Measurements from ENCODE around the gene XIAP. TPM values are rescaled to one million over a fixed set of nuclear protein-coding genes. Genes with fewer than 3 reads are reported as not detected.
"Not testable (repeated sequence)": the region's sequence is repeated elsewhere in the genome, so short reads cannot be mapped to it uniquely, and the experiment has no call there.

The XIAP gene
- 10 to 100 TPM; 15.1 to 60.3 (median 41.2) TPM for total RNA-seq

- DNase-seq, result peak; percentile 86
- TF ChIP-seq POLR2A (IDR thresholded peaks at IDR 0.05) (peak; percentile 82), CTCF (IDR thresholded peaks at IDR 0.05) (peak in 2 of 5 experiments; percentile 7 to 14), POLR2AphosphoS5 (IDR thresholded peaks at IDR 0.05) (peak; percentile 22 to 84 (median 79)), EP300 (IDR thresholded peaks at IDR 0.05; ENCODE audit: low read depth) (no peak)
- no peaks in the 10 kb centered on the region for H3K9me3 ChIP-seq
- peak within 1 kb of the TSS; percentile 17 to 77 (median 64) for H3K4me3 ChIP-seq
- in situ Hi-C loops (cut with MboI; ENCODE audit: low pct_ligation_motif_present in 1 of 4, low pct_unique_long_range_greater_than_20kb in 1 of 4, low sequenced_read_pairs in 3 of 4), result no loop called here
- peaks cover 0 to 24% (median 2%) of the 10 kb centered on the region in 4 donors for H3K4me1 ChIP-seq
- H3K36me3 ChIP-seq, result no peaks in the 10 kb centered on the region
- no peaks in the 10 kb centered on the region for H3K27me3 ChIP-seq
- H3K27ac ChIP-seq, result peak within 1 kb of the TSS; percentile 95 to 99 (median 98)
- 53% methylated on average over 62 of the region's 62 CpGs; no CpG with 5 or more reads in 1 of the 2 donors for WGBS, 2 donors (ENCODE audit: low coverage in 1 of 2)
- intact Hi-C loops (cut with DNase I; ENCODE audit: low total_unique reads), result no loop called here
These were observed at the start of gene XIAP for GRCh38 chrX:123859846-123860838. TSS of gene XIAP (plus strand) at chrX:123860053. CDS start at chrX:123885663, 25,610 bp downstream.

GRCh38 chrX:123814343-123814742 is 45.5 kb upstream of the XIAP start:
- no peak overlapping the region for H3K4me3 ChIP-seq
- no peaks in the 10 kb centered on the region for H3K9me3 ChIP-seq
- TF ChIP-seq POLR2AphosphoS5 (IDR thresholded peaks at IDR 0.05) (no peak), EP300 (IDR thresholded peaks at IDR 0.05; ENCODE audit: low read depth) (no peak), CTCF (IDR thresholded peaks at IDR 0.05) (no peak), POLR2A (IDR thresholded peaks at IDR 0.05) (no peak)
- H3K27me3 ChIP-seq, result no peaks in the 10 kb centered on the region
- no peaks in the 10 kb centered on the region for H3K4me1 ChIP-seq
- DNase-seq, result no peak
- intact Hi-C loops (cut with DNase I; ENCODE audit: low total_unique reads) (no loop called here), in situ Hi-C loops (cut with MboI; ENCODE audit: low pct_ligation_motif_present in 1 of 4, low pct_unique_long_range_greater_than_20kb in 1 of 4, low sequenced_read_pairs in 3 of 4) (no loop called here)
- H3K27ac ChIP-seq, result no peak overlapping the region
- H3K36me3 ChIP-seq, result no peaks in the 10 kb centered on the region
- 65% methylated on average over 2 of the region's 2 CpGs; no CpG with 5 or more reads in 1 of the 2 donors for WGBS, 2 donors (ENCODE audit: low coverage in 1 of 2)

GRCh38 chrX:123814934-123815394 is 44.9 kb upstream of the XIAP start:
- H3K36me3 ChIP-seq; DNase-seq; intact Hi-C loops (cut with DNase I; ENCODE audit: low total_unique reads); in situ Hi-C loops (cut with MboI; ENCODE audit: low pct_ligation_motif_present in 1 of 4, low pct_unique_long_range_greater_than_20kb in 1 of 4, low sequenced_read_pairs in 3 of 4); H3K27ac ChIP-seq; H3K4me1 ChIP-seq; H3K27me3 ChIP-seq; H3K9me3 ChIP-seq; H3K4me3 ChIP-seq: not testable (repeated sequence)
- WGBS, 2 donors (ENCODE audit: low coverage in 1 of 2), result 81% methylated on average over 12 of the region's 12 CpGs; no CpG with 5 or more reads in 1 of the 2 donors

DNA sequence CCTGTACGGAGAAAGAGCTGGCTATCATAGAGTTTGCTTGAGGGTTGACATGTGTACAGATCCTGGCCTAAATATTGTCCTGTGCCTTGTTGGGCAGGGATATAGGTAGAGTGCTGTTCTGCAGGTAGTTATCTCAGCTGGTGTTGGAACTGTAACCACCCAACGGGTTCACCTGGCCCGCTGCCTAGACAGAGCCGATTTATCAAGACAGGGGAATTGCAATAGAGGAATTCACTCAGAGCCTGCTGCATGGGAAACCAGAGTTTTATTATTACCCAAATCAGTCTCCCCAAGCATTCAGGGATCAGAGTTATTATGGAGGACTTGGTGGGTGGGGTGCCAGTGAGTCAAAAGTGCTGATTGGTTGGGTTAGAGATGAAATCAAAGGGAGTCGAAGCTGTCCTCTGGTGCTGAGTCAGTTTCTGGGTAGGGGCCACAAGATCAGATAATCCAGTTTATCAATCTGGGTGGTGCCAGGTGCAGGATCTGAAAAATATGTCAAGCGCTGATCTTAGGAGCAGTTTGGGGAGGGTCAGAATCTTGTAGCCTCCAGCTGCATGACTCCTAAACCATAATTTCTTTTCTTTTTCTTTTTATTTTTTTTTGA is 42.5 kb upstream of the XIAP start:
- peak overlapping the region in 1 of 4 donors; percentile 12 for H3K27ac ChIP-seq
- intact Hi-C loops (cut with DNase I; ENCODE audit: low total_unique reads) (no loop called here), in situ Hi-C loops (cut with MboI; ENCODE audit: low pct_ligation_motif_present in 1 of 4, low pct_unique_long_range_greater_than_20kb in 1 of 4, low sequenced_read_pairs in 3 of 4) (no loop called here)
- H3K4me1 ChIP-seq, result no peaks in the 10 kb centered on the region
- DNase-seq, result peak; percentile 60
- no peaks in the 10 kb centered on the region for H3K27me3 ChIP-seq
- no peaks in the 10 kb centered on the region for H3K36me3 ChIP-seq
- 57% methylated on average over 6 of the region's 6 CpGs; no CpG with 5 or more reads in 1 of the 2 donors for WGBS, 2 donors (ENCODE audit: low coverage in 1 of 2)
- no peak overlapping the region for H3K4me3 ChIP-seq
- H3K9me3 ChIP-seq, result no peaks in the 10 kb centered on the region
- TF ChIP-seq EP300 (IDR thresholded peaks at IDR 0.05; ENCODE audit: low read depth), result no peak
- no peak for TF ChIP-seq POLR2A (IDR thresholded peaks at IDR 0.05)
- no peak for TF ChIP-seq CTCF (IDR thresholded peaks at IDR 0.05)
- TF ChIP-seq POLR2AphosphoS5 (IDR thresholded peaks at IDR 0.05), result no peak

Data from transverse colon (tissue), 4 donors.